Measurements from ENCODE around the gene CDC42BPB.

Gene CDC42BPB

DNA sequence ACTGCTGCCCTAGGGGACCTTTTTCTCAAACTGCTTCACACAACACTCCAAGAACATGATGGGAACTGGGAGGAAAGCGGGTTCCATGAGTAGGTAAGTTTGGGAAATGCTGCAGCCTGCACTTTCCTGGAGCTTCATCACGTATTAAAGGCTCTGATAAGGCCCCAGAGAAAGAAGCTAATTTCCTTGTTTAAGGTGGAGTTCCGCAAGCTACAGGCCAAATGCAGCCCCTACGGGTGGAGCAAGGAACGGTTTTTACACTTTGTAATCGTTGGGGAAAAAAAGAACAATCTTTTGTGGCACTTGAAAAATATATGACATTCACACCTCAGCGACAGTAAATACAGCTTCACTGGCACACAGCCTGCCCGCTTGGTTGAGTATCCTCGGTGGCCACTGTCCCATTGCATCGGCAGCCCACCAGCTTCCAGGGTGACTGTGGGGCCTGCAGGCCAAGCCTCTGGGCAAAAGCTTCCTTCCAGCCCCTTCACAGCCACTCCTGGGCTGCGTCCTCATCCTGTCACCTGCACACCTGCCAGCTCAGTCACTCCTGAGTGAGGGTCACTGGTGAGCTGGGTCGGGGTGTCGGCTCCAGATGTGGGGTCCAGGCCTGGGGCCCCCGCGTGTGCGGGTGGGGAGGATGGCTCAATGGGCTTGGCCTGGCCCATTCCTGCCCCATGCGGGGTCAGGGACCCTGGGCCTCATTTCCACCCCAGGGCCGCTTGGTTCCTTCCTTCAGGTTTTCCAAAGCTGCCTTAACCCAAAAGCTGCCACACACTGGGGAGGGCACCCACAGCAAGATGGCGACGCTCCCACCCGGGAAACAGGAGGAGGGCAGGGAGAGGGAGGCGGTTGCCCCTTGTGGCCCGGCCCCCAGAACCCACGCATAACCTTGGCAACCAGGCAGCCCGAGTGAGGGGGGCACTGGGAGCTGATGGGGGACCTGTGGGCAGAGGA is 132.4 kb downstream of the CDC42BPB start:
- H3K4me1 Mint-ChIP-seq, result peaks cover 9% of the 10 kb centered on the region

GRCh38 chr14:102923925-102924486 is 133.3 kb downstream of the CDC42BPB start:
- Mint-ChIP-seq H3K27ac (no peak overlapping the region), H3K4me3 (no peak overlapping the region), H3K36me3 (no peaks in the 10 kb centered on the region), H3K27me3 (no peaks in the 10 kb centered on the region), H3K9me3 (no peaks in the 10 kb centered on the region), H3K4me1 (peaks cover 9% of the 10 kb centered on the region)
- no peak for DNase-seq
- CTCF ChIA-PET, result interaction anchor here (1.4 kb wide), 1 partner anchor 229 kb away, joined by 3 read pairs; no protein-coding TSS in a partner anchor

More for the DNA sequence above, 132.4 kb downstream of the CDC42BPB start:
- H3K27me3 Mint-ChIP-seq, result no peaks in the 10 kb centered on the region
- CTCF ChIA-PET, result no interaction called here
- no peaks in the 10 kb centered on the region for H3K9me3 Mint-ChIP-seq
- H3K4me3 Mint-ChIP-seq, result no peak overlapping the region
- H3K36me3 Mint-ChIP-seq, result no peaks in the 10 kb centered on the region
- no peak for DNase-seq
- no peak overlapping the region for H3K27ac Mint-ChIP-seq

GRCh38 chr14:102923201-102923924 is 134.0 kb downstream of the CDC42BPB start:
- H3K9me3 Mint-ChIP-seq, result no peaks in the 10 kb centered on the region
- H3K4me3 Mint-ChIP-seq, result no peak overlapping the region
- DNase-seq, result no peak
- CTCF ChIA-PET, result interaction anchor here (1.4 kb wide), 1 partner anchor 229 kb away, joined by 3 read pairs; no protein-coding TSS in a partner anchor
- peaks cover 6% of the 10 kb centered on the region for H3K4me1 Mint-ChIP-seq
- no peaks in the 10 kb centered on the region for H3K36me3 Mint-ChIP-seq
- H3K27ac Mint-ChIP-seq, result no peak overlapping the region
- no peaks in the 10 kb centered on the region for H3K27me3 Mint-ChIP-seq

- H3K27me3 Mint-ChIP-seq, result no peaks in the 10 kb centered on the region
- no peak within 1 kb of the TSS for H3K27ac Mint-ChIP-seq
- CTCF ChIA-PET, result no interaction called here
- no peaks in the 10 kb centered on the region for H3K36me3 Mint-ChIP-seq
- H3K4me3 Mint-ChIP-seq, result no peak within 1 kb of the TSS
- H3K9me3 Mint-ChIP-seq, result no peaks in the 10 kb centered on the region
- DNase-seq, result peak; percentile 54
- peaks cover 3% of the 10 kb centered on the region for H3K4me1 Mint-ChIP-seq
Observed at GRCh38 chr14:102922490-102923200, 134.7 kb downstream of the CDC42BPB start, which contains the start of gene AMN. Gene AMN, plus strand, starts transcription at chr14:102922663. Its CDS starts 26 bp downstream, at chr14:102922689.

GRCh38 chr14:102920998-102921304 is 136.4 kb downstream of the CDC42BPB start:
- CTCF ChIA-PET, result no interaction called here
- H3K4me3 Mint-ChIP-seq, result no peak overlapping the region

DNA sequence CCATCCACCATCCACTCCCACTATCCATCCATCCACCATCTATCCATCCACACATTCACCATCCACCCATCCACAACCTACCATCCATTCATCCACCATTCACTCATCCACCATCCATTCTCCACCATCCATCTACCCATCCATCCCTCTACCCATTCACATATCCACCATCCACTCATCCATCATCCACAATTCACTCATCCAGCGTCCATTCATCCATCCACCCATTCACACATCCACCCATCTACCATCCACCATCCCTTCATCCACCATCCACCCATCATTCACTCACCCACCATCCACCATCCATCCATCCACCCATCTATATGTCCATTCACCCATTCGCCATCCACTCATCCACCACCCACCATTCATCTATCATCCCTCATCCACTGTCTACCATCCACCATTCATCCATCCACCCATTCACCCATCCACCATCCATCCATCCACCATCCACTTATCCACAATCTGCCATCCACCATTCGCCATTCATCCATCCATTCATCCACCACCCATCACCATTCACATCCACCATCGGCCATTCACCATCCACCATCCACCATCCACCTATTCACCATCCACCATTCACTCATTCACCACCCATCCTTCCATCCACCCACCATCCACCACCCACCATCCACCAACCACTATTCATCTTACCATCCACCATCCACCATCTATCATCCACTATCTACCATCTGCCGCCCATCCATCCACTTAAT is 136.9 kb downstream of the CDC42BPB start:
- CTCF ChIA-PET, result no interaction called here
- H3K27me3 Mint-ChIP-seq, result no peaks in the 10 kb centered on the region
- H3K27ac Mint-ChIP-seq, result no peak overlapping the region
- no peak overlapping the region for H3K4me3 Mint-ChIP-seq
- no peak for DNase-seq
- H3K9me3 Mint-ChIP-seq, result no peaks in the 10 kb centered on the region
- H3K4me1 Mint-ChIP-seq, result peaks cover 3% of the 10 kb centered on the region
- no peaks in the 10 kb centered on the region for H3K36me3 Mint-ChIP-seq

More at GRCh38 chr14:102920998-102921304, 136.4 kb downstream of the CDC42BPB start:
- Mint-ChIP-seq H3K36me3 (no peaks in the 10 kb centered on the region), H3K9me3 (no peaks in the 10 kb centered on the region), H3K4me1 (peaks cover 3% of the 10 kb centered on the region), H3K27me3 (no peaks in the 10 kb centered on the region), H3K27ac (no peak overlapping the region)
- no peak for DNase-seq

DNA sequence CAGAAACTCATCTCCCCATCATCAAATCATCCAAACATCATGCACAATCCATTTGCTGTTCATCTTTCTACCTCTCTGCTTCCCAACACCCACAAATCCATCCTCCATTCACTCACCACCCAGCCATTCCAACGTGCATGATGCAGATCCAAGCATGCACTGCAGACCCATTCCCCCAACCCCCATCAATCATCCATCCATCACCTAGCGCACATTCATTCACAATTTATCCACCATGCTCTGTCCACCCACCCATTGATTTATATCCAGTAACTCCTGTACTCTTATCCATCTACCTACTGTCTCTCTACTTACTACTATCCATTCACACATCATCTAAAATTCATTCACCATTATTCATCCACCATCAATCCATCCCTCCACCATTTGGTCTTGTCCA is 138.9 kb downstream of the CDC42BPB start:
- no peak for DNase-seq
- no peaks in the 10 kb centered on the region for H3K9me3 Mint-ChIP-seq
- peaks cover 3% of the 10 kb centered on the region for H3K4me1 Mint-ChIP-seq
- H3K4me3 Mint-ChIP-seq, result no peak overlapping the region
- CTCF ChIA-PET, result interaction anchor here (0.7 to 2.7 kb wide), 2 partner anchors 219 to 224 kb away, joined by 3 to 22 read pairs; no protein-coding TSS in a partner anchor
- no peaks in the 10 kb centered on the region for H3K27me3 Mint-ChIP-seq
- no peak overlapping the region for H3K27ac Mint-ChIP-seq
- no peaks in the 10 kb centered on the region for H3K36me3 Mint-ChIP-seq

- peak; percentile 76 for DNase-seq
- no peaks in the 10 kb centered on the region for H3K4me1 Mint-ChIP-seq
- no peaks in the 10 kb centered on the region for H3K9me3 Mint-ChIP-seq
- no peak overlapping the region for H3K4me3 Mint-ChIP-seq
- no peak overlapping the region for H3K27ac Mint-ChIP-seq
- H3K27me3 Mint-ChIP-seq, result no peaks in the 10 kb centered on the region
- CTCF ChIA-PET, result interaction anchor here (0.7 to 2.7 kb wide), 2 partner anchors 218 to 223 kb away, joined by 3 to 22 read pairs; no protein-coding TSS in a partner anchor
- no peaks in the 10 kb centered on the region for H3K36me3 Mint-ChIP-seq
Observed at GRCh38 chr14:102917469-102918211, 139.7 kb downstream of the CDC42BPB start.

- Mint-ChIP-seq H3K36me3 (no peaks in the 10 kb centered on the region), H3K27me3 (no peaks in the 10 kb centered on the region), H3K9me3 (no peaks in the 10 kb centered on the region), H3K4me3 (no peak overlapping the region), H3K27ac (no peak overlapping the region), H3K4me1 (no peaks in the 10 kb centered on the region)
- CTCF ChIA-PET, result interaction anchor here (2.7 kb wide), 1 partner anchor 222 kb away, joined by 22 read pairs; no protein-coding TSS in a partner anchor
- DNase-seq, result no peak
Observed at GRCh38 chr14:102917056-102917385, 140.3 kb downstream of the CDC42BPB start.

- Mint-ChIP-seq H3K36me3 (no peaks in the 10 kb centered on the region), H3K9me3 (no peaks in the 10 kb centered on the region), H3K4me1 (no peaks in the 10 kb centered on the region), H3K4me3 (no peak overlapping the region), H3K27ac (no peak overlapping the region), H3K27me3 (no peaks in the 10 kb centered on the region)
- CTCF ChIA-PET, result interaction anchor here (2.7 kb wide), 1 partner anchor 222 kb away, joined by 22 read pairs; no protein-coding TSS in a partner anchor
- DNase-seq, result no peak
Observed at GRCh38 chr14:102916347-102917055, 140.8 kb downstream of the CDC42BPB start.

GRCh38 chr14:102915292-102916110 is 141.8 kb downstream of the CDC42BPB start:
- Mint-ChIP-seq H3K27me3 (no peaks in the 10 kb centered on the region), H3K9me3 (no peaks in the 10 kb centered on the region), H3K27ac (peak overlapping the region; percentile 40), H3K4me3 (no peak overlapping the region), H3K4me1 (no peaks in the 10 kb centered on the region), H3K36me3 (no peaks in the 10 kb centered on the region)
- no peak for DNase-seq
- CTCF ChIA-PET, result no interaction called here
